Activated CD8-positive, alpha-beta T cell treated with anti-CD3 and anti-CD28 coated beads, Interleukin-2, amount 10 ng/mL, durations not matched to agents 7 days and 5 days (primary cell): ENCODE measurements around the gene TAS2R40. TPM values are rescaled to one million over a fixed set of nuclear protein-coding genes. Genes with fewer than 3 reads are reported as not detected.
A peak's percentile ranks its signal among the peaks of the same experiment; 100 is the strongest.
"Not testable (repeated sequence)": the region's sequence is repeated elsewhere in the genome, so short reads cannot be mapped to it uniquely, and the experiment has no call there.

Source experiments
- ATAC-seq: fragments of 150-1000 bp; cut with Tn5 transposase; one replicate; pipeline ENCODE4 v1.10.0; 2021; ENCODE audit warnings: moderate library complexity
- CTCF ChIA-PET: fragments of 350-600 bp; sonication (Branson Sonifier 250); formaldehyde crosslinking; loops from one replicate; lab custom pipeline; 2021; ENCODE audit warnings: antibody characterized with exemption; lab: Charles Lee
- POLR2A ChIA-PET: fragments of 350-600 bp; sonication (Branson Sonifier 250); formaldehyde crosslinking; loops from one replicate; lab custom pipeline; 2021; ENCODE audit warnings: antibody characterized with exemption; lab: Charles Lee
- DNase-seq: peaks from one replicate; pipeline ENCODE4 v3.0.0-alpha.2; 2020
- H3K27ac Mint-ChIP-seq: one replicate; pipeline ENCODE4 v1.8.0; 2021; ENCODE audit warnings: mild to moderate bottlenecking, mixed read lengths
- H3K27me3 Mint-ChIP-seq: one replicate; pipeline ENCODE4 v1.8.0; 2021; ENCODE audit warnings: low read depth, mixed read lengths
- H3K36me3 Mint-ChIP-seq: one replicate; pipeline ENCODE4 v1.8.0; 2021; ENCODE audit warnings: low read depth, mixed read lengths
- H3K4me1 Mint-ChIP-seq: one replicate; pipeline ENCODE4 v1.8.0; 2021; ENCODE audit warnings: low read depth, mixed read lengths
- H3K4me3 Mint-ChIP-seq: one replicate; pipeline ENCODE4 v1.8.0; 2021; ENCODE audit warnings: mild to moderate bottlenecking, mixed read lengths
- H3K9me3 Mint-ChIP-seq: one replicate; pipeline ENCODE4 v1.8.0; 2022; ENCODE audit warnings: mixed read lengths; ENCODE audit not compliant: insufficient read depth
- total RNA-seq, 2 experiments: library from RNA; stranded (reverse); gene quantifications; one replicate each; pipeline ENCODE4 v1.2.3, GENCODE V29; 2021

The TAS2R40 gene
- total RNA-seq, 2 experiments from 2014 or later, result not detected

- ATAC-seq, H3K27me3 Mint-ChIP-seq, H3K9me3 Mint-ChIP-seq, DNase-seq: not testable (repeated sequence)
- H3K4me1 Mint-ChIP-seq, result peaks cover 47% of the 10 kb centered on the region
- peaks cover 53% of the 10 kb centered on the region for H3K36me3 Mint-ChIP-seq
- ChIA-PET POLR2A (interaction anchor here (0.6 to 3.0 kb wide), 16 partner anchors 9 to 474 kb away, joined by 3 to 34 read pairs (median 9); partner anchors contain the start of gene CASP2), CTCF (interaction anchor here (1.0 to 16.4 kb wide), 11 partner anchors 8 to 110 kb away, joined by 3 to 224 read pairs (median 7); partner anchors contain the start of gene CASP2)
- peak overlapping the region; percentile 97 for H3K4me3 Mint-ChIP-seq
- H3K27ac Mint-ChIP-seq, result peak overlapping the region; percentile 93
These were observed 42.3 kb downstream of the TAS2R40 start for GRCh38 chr7:143264196-143264568.

GRCh38 chr7:143265017-143265693 lies 43.3 kb downstream of the TAS2R40 start:
- peaks cover 39% of the 10 kb centered on the region for H3K4me1 Mint-ChIP-seq
- peaks cover 62% of the 10 kb centered on the region for H3K36me3 Mint-ChIP-seq
- peak overlapping the region; percentile 2 for H3K27ac Mint-ChIP-seq

GRCh38 chr7:143269251-143269650 lies 47.4 kb downstream of the TAS2R40 start:
- H3K4me1 Mint-ChIP-seq, result peaks cover 28% of the 10 kb centered on the region
- no peaks in the 10 kb centered on the region for H3K9me3 Mint-ChIP-seq
- CTCF ChIA-PET, result interaction anchor here (16.4 kb wide), 1 partner anchor 28 kb away, joined by 224 read pairs; no protein-coding TSS in a partner anchor
- ATAC-seq, result no peak
- DNase-seq, result no peak
- no peak overlapping the region for H3K4me3 Mint-ChIP-seq
- H3K27me3 Mint-ChIP-seq, result no peaks in the 10 kb centered on the region
- H3K36me3 Mint-ChIP-seq, result peaks cover 56% of the 10 kb centered on the region
- H3K27ac Mint-ChIP-seq, result peak overlapping the region; percentile 36
- POLR2A ChIA-PET, result interaction anchor here (1.4 to 1.5 kb wide), 3 partner anchors 11 to 110 kb away, joined by 3 to 5 read pairs (median 4); no protein-coding TSS in a partner anchor

More at GRCh38 chr7:143265017-143265693, 43.3 kb downstream of the TAS2R40 start:
- CTCF ChIA-PET, result interaction anchor here (1.0 to 16.4 kb wide), 8 partner anchors 9 to 50 kb away, joined by 3 to 224 read pairs (median 10); partner anchors contain the start of gene CASP2
- POLR2A ChIA-PET, result interaction anchor here (0.6 to 3.0 kb wide), 6 partner anchors 8 to 115 kb away, joined by 3 to 34 read pairs (median 10); no protein-coding TSS in a partner anchor
- DNase-seq (no peak), ATAC-seq (no peak)
- Mint-ChIP-seq H3K4me3 (peak overlapping the region; percentile 97), H3K27me3 (no peaks in the 10 kb centered on the region), H3K9me3 (no peaks in the 10 kb centered on the region)

- CTCF ChIA-PET, result interaction anchor here (1.0 kb wide), 1 partner anchor 39 kb away, joined by 3 read pairs; no protein-coding TSS in a partner anchor
- POLR2A ChIA-PET, result interaction anchor here (4.1 kb wide), 1 partner anchor 7 kb away, joined by 17 read pairs; the partner anchor contains the start of gene GSTK1
- no peaks in the 10 kb centered on the region for H3K27me3 Mint-ChIP-seq
- peaks cover 12% of the 10 kb centered on the region for H3K4me1 Mint-ChIP-seq
- H3K9me3 Mint-ChIP-seq, result no peaks in the 10 kb centered on the region
- H3K27ac Mint-ChIP-seq, result no peak overlapping the region
- H3K36me3 Mint-ChIP-seq, result peaks cover 40% of the 10 kb centered on the region
- ATAC-seq (no peak), DNase-seq (no peak)
- no peak overlapping the region for H3K4me3 Mint-ChIP-seq
These were observed 49.4 kb downstream of the TAS2R40 start for GRCh38 chr7:143271240-143271639.

Other genes with a start within 250 kb of the TAS2R40 start
- not detected for gene OR9A2, start 194.9 kb upstream of the TAS2R40 start, total RNA-seq
- not detected for gene OR6V1, start 169.7 kb upstream of the TAS2R40 start, total RNA-seq
- not detected for gene PIP, start 90.0 kb upstream of the TAS2R40 start, total RNA-seq
- not detected for gene TAS2R39, start 38.6 kb upstream of the TAS2R40 start, total RNA-seq
- 100 to 1,000 TPM; 254 to 255 TPM for gene GSTK1, start 41.4 kb downstream of the TAS2R40 start, total RNA-seq
- gene TMEM139, start 62.9 kb downstream of the TAS2R40 start, total RNA-seq, result under 1 TPM; 0.29 to 0.65 TPM
- gene CASP2, start 66.3 kb downstream of the TAS2R40 start, total RNA-seq, result 100 to 1,000 TPM; 111 to 115 TPM
- under 1 TPM in 1 of 2 experiments, not detected in 1; 0.13 TPM for gene CLCN1, start 94.1 kb downstream of the TAS2R40 start, total RNA-seq
- 1 to 10 TPM; 2.2 to 2.4 TPM for gene FAM131B, start 140.7 kb downstream of the TAS2R40 start, total RNA-seq
- gene ZYX, start 159.3 kb downstream of the TAS2R40 start, total RNA-seq, result 100 to 1,000 TPM; 179 to 192 TPM
- 10 to 100 TPM; 12.4 to 15.7 TPM for gene EPHA1, start 186.8 kb downstream of the TAS2R40 start, total RNA-seq
- gene TAS2R60, start 221.4 kb downstream of the TAS2R40 start, total RNA-seq, result under 1 TPM; 0.26 to 0.29 TPM